A204.1 (cell line): Measurements from ENCODE around the gene WBP2NL.
"Not testable (repeated sequence)": the region's sequence is repeated elsewhere in the genome, so short reads cannot be mapped to it uniquely, and the experiment has no call there.

Experiments used
- FAIRE-seq: peaks from 2 replicates; lab custom pipeline; 2012; peaks lifted over from hg19 to GRCh38; lab: Jason Lieb, UNC

Gene WBP2NL

GRCh38 chr22:42033263-42034181, 34.9 kb downstream of the WBP2NL start:
- no peak for FAIRE-seq

- no peak for FAIRE-seq
These were observed 36.7 kb downstream of the WBP2NL start for GRCh38 chr22:42035256-42035655.

- FAIRE-seq, result no peak
These were observed 40.7 kb downstream of the WBP2NL start for GRCh38 chr22:42039271-42039670.

- no peak for FAIRE-seq
These were observed 43.2 kb downstream of the WBP2NL start for GRCh38 chr22:42041784-42042183.

GRCh38 chr22:42050641-42051180, 52.1 kb downstream of the WBP2NL start:
- FAIRE-seq, result no peak

- FAIRE-seq, result no peak
These were observed 54.2 kb downstream of the WBP2NL start for GRCh38 chr22:42052765-42053164.

- FAIRE-seq, result no peak
These were observed 58.3 kb downstream of the WBP2NL start for GRCh38 chr22:42056757-42057511.

- no peak for FAIRE-seq
These were observed 61.9 kb downstream of the WBP2NL start for GRCh38 chr22:42060489-42060888.

- no peak for FAIRE-seq
These were observed 62.5 kb downstream of the WBP2NL start for GRCh38 chr22:42061041-42061440.

- no peak for FAIRE-seq
These were observed 64.0 kb downstream of the WBP2NL start for GRCh38 chr22:42062506-42063170.

- FAIRE-seq, result no peak
These were observed 66.0 kb downstream of the WBP2NL start for GRCh38 chr22:42064629-42065028.

GRCh38 chr22:42065438-42066125, 67.0 kb downstream of the WBP2NL start:
- FAIRE-seq, result no peak

- FAIRE-seq, result no peak
These were observed 67.7 kb downstream of the WBP2NL start for GRCh38 chr22:42066126-42066761.

- no peak for FAIRE-seq
These were observed 68.3 kb downstream of the WBP2NL start for GRCh38 chr22:42066937-42067336.

- no peak for FAIRE-seq
These were observed 69.2 kb downstream of the WBP2NL start for GRCh38 chr22:42067671-42068251.

GRCh38 chr22:42068291-42068690, 69.7 kb downstream of the WBP2NL start:
- FAIRE-seq, result no peak

GRCh38 chr22:42069801-42070516, 71.4 kb downstream of the WBP2NL start:
- no peak for FAIRE-seq

- FAIRE-seq, result peak; percentile 98
These were observed 72.2 kb downstream of the WBP2NL start, which contains the start of gene NAGA for GRCh38 chr22:42070517-42071422. TSS of gene NAGA (minus strand) at chr22:42070812. CDS start at chr22:42070297, 515 bp downstream.

- not testable (repeated sequence) for FAIRE-seq
These were observed 72.9 kb downstream of the WBP2NL start for GRCh38 chr22:42071508-42071907.
